Endothelial cell of umbilical vein (primary cell): Measurements from ENCODE around the gene RPS6KA6. TPM values are rescaled to one million over a fixed set of nuclear protein-coding genes. Genes with fewer than 3 reads are reported as not detected.

ENCODE experiments used
- BruUV-seq: library from RNA; stranded (reverse); fragments of 400-500 nt; replicated peaks from 2 replicates; lab custom pipeline; 2021; lab: Mats Ljungman, UMichigan
- CTCF ChIA-PET: fragments of 300-600, 350-600 bp; sonication (Branson Sonifier 250); formaldehyde crosslinking; loops from one replicate; lab custom pipeline; 2021; ENCODE audit warnings: antibody characterized with exemption, inconsistent platforms; lab: Charles Lee
- POLR2A ChIA-PET: fragments of 300-600, 350-600 bp; sonication (Branson Sonifier 250); formaldehyde crosslinking; loops from one replicate; lab custom pipeline; 2021; ENCODE audit warnings: antibody characterized with exemption, inconsistent platforms; lab: Charles Lee
- DNase-seq: peaks from one replicate; pipeline ENCODE4 v3.0.0-alpha.2; 2011; ENCODE audit warnings: low read depth, low spot score
- FAIRE-seq: peaks from 2 replicates; lab custom pipeline; 2011; peaks lifted over from hg19 to GRCh38; lab: Jason Lieb, UNC
- H2AFZ ChIP-seq: 2 replicates; pipeline ENCODE4 v1.6.0; 2012; ENCODE audit warnings: low read depth, low read length, control low read depth, inconsistent platforms
- H3K27ac ChIP-seq: 2 replicates; pipeline ENCODE4 v1.5.1; 2011; ENCODE audit warnings: low read depth, mild to moderate bottlenecking, control low read depth, low read length, moderate library complexity; ENCODE audit not compliant: insufficient read depth
- H3K27me3 ChIP-seq, 2 experiments: 2 replicates each; pipeline versions ENCODE4 v1.6.0 to v1.6.1; 2011; ENCODE audit warnings: low read length in 2 of 2, mixed read lengths in 1 of 2; ENCODE audit not compliant: control insufficient read depth in 2 of 2, insufficient read depth in 2 of 2
- H3K36me3 ChIP-seq, 2 experiments: 2 replicates in 1 of 2; 3 replicates in 1 of 2; pipeline ENCODE4 v1.5.1; 2011; ENCODE audit warnings: low read length in 2 of 2, mild to moderate bottlenecking in 1 of 2, moderate library complexity in 1 of 2; ENCODE audit not compliant: control insufficient read depth in 2 of 2, insufficient read depth in 2 of 2; ENCODE audit errors: extremely low read depth in 1 of 2
- H3K4me1 ChIP-seq: 3 replicates; pipeline ENCODE4 v1.5.1; 2011; ENCODE audit warnings: mild to moderate bottlenecking, low read length; ENCODE audit not compliant: control insufficient read depth, insufficient read depth; ENCODE audit errors: extremely low read depth
- H3K4me2 ChIP-seq: 2 replicates; pipeline ENCODE4 v1.6.1; 2011; ENCODE audit warnings: low read length, control low read depth, mixed read lengths; ENCODE audit not compliant: insufficient read depth
- H3K4me3 ChIP-seq, 3 experiments: fragments of 200-600 bp in 1 of 3; sonication (generic), shearing (Covaris generic) in 1 of 3; replicated peaks in 1 of 3; 2 replicates each; pipeline ENCODE4 v1.5.1; 2011 to 2016; ENCODE audit warnings: control low read depth in 3 of 3, low read length in 3 of 3, mild to moderate bottlenecking in 2 of 3, inconsistent platforms in 1 of 3, low read depth in 1 of 3, moderate library complexity in 1 of 3; ENCODE audit not compliant: insufficient read depth in 1 of 3
- H3K79me2 ChIP-seq: 2 replicates; pipeline ENCODE4 v1.6.0; 2012; ENCODE audit warnings: low read length, inconsistent platforms; ENCODE audit not compliant: control insufficient read depth, insufficient read depth
- H3K9ac ChIP-seq: replicated peaks from 2 replicates; pipeline ENCODE3; 2011; ENCODE audit warnings: low read length, control low read depth; ENCODE audit not compliant: insufficient read depth; ENCODE audit errors: extremely low read depth
- H3K9me1 ChIP-seq: replicated peaks from 3 replicates; pipeline ENCODE4 v1.6.0; 2011; ENCODE audit warnings: mild to moderate bottlenecking, low read length; ENCODE audit not compliant: control insufficient read depth, insufficient read depth; ENCODE audit errors: extremely low read depth
- H3K9me3 ChIP-seq: replicated peaks from 2 replicates; pipeline ENCODE4 v1.5.1; 2012; ENCODE audit warnings: low read length, inconsistent platforms; ENCODE audit not compliant: control insufficient read depth, insufficient read depth
- H4K20me1 ChIP-seq: replicated peaks from 2 replicates; pipeline ENCODE3; 2011; ENCODE audit warnings: mild to moderate bottlenecking, low read length; ENCODE audit not compliant: control insufficient read depth, insufficient read depth; ENCODE audit errors: extremely low read depth
- CTCF ChIP-seq, 2 donors: IDR thresholded peaks; 1 replicate in 1 of 2; 2 replicates in 1 of 2; pipeline ENCODE4 v1.5.1; 2011; ENCODE audit warnings: low read length in 2 of 2, mild to moderate bottlenecking in 2 of 2, moderate library complexity in 2 of 2, control low read depth in 1 of 2, inconsistent platforms in 1 of 2, low read depth in 1 of 2; ENCODE audit not compliant: insufficient read depth in 1 of 2; ENCODE audit errors: extremely low read depth in 1 of 2
- EZH2 ChIP-seq: IDR thresholded peaks from 2 replicates; pipeline ENCODE4 v1.6.1; 2012; ENCODE audit warnings: borderline replicate concordance, low read depth, mild to moderate bottlenecking, moderate library complexity, low read length, inconsistent platforms; ENCODE audit not compliant: severe bottlenecking
- FOS ChIP-seq: IDR thresholded peaks from 2 replicates; pipeline ENCODE4 v1.6.1; 2011; ENCODE audit warnings: mild to moderate bottlenecking, low read length, moderate library complexity, borderline replicate concordance; ENCODE audit not compliant: insufficient read depth
- GATA2 ChIP-seq: IDR thresholded peaks from 2 replicates; pipeline ENCODE4 v1.7.0; 2011; ENCODE audit warnings: low read depth, mild to moderate bottlenecking, moderate library complexity, mixed read lengths, low read length; ENCODE audit not compliant: insufficient read length, insufficient read depth
- JUN ChIP-seq: IDR thresholded peaks from 2 replicates; pipeline ENCODE4 v1.6.1; 2011; ENCODE audit warnings: borderline replicate concordance, low read depth; ENCODE audit not compliant: insufficient read length, insufficient read depth
- MAX ChIP-seq: IDR thresholded peaks from 2 replicates; pipeline ENCODE4 v1.6.1; 2011; ENCODE audit not compliant: insufficient read depth, insufficient read length
- MYC ChIP-seq: IDR thresholded peaks from one replicate; pipeline ENCODE4 v1.6.1; 2011; ENCODE audit warnings: mild to moderate bottlenecking, low read depth, low read length
- POLR2A ChIP-seq: IDR thresholded peaks from 2 replicates; pipeline ENCODE4 v1.6.1; 2012; ENCODE audit warnings: low read depth, mild to moderate bottlenecking, control low read depth, low read length
- POLR2AphosphoS5 ChIP-seq: IDR thresholded peaks from 2 replicates; pipeline ENCODE4 v1.6.1; 2012; ENCODE audit warnings: low read depth, mild to moderate bottlenecking, control low read depth, low read length, moderate library complexity; ENCODE audit not compliant: insufficient read depth
- dilution Hi-C: fragments of 300-500 bp; cut with MboI; formaldehyde crosslinking; loops from one replicate; pipeline ENCODE4 v1.15.0; 2019; ENCODE audit warnings: low sequenced_read_pairs; ENCODE audit not compliant: extremely low pct_ligation_motif_present
- intact Hi-C: fragments of 100-400 bp; cut with micrococcal nuclease; formaldehyde crosslinking; loops from one replicate; pipeline ENCODE4 v1.10.0; 2022
- polyA plus RNA-seq, 4 experiments: library from polyadenylated mRNA; depleted of rRNA in 3 of 4; stranded (reverse) in 3 of 4; unstranded in 1 of 4; fragments of >200 nt; gene quantifications; 2 replicates each; pipeline versions ENCODE4 v1.2.1 to v1.2.3, GENCODE V29; 2011 to 2012; ENCODE audit warnings: missing spikeins in 1 of 4
- total RNA-seq: library from RNA; stranded (reverse); gene quantifications from 2 replicates; pipeline ENCODE4 v1.2.3, GENCODE V29; 2021

RPS6KA6 gene
- total and polyA plus RNA-seq, 2 donors (not counting 3 experiments of a cell fraction or from before 2014, with no cell fraction given), result 0.23 to 0.69 TPM

GRCh38 chrX:84168574-84168973, 19.4 kb downstream of the RPS6KA6 start:
- Histone ChIP-seq H3K4me2 (no peak overlapping the region), H3K79me2 (no peaks in the 10 kb centered on the region), H3K27me3 (no peaks in the 10 kb centered on the region), H3K9me3 (no peaks in the 10 kb centered on the region), H3K36me3 (no peaks in the 10 kb centered on the region), H3K4me3 (no peak overlapping the region), H2AFZ (no peak overlapping the region), H3K9ac (no peak overlapping the region), H4K20me1 (no peaks in the 10 kb centered on the region), H3K27ac (no peak overlapping the region), H3K9me1 (no peaks in the 10 kb centered on the region), H3K4me1 (no peaks in the 10 kb centered on the region)
- ChIA-PET POLR2A (no interaction called here), CTCF (no interaction called here)
- dilution Hi-C loops, result no loop called here
- no peak for TF ChIP-seq MAX
- TF ChIP-seq GATA2, result no peak
- TF ChIP-seq POLR2A, result no peak
- TF ChIP-seq FOS, result no peak
- TF ChIP-seq CTCF (IDR thresholded peaks at IDR 0.05; ENCODE audit: extremely low read depth in 1 of 2, insufficient read depth in 1 of 2, low read depth in 1 of 2, low read length in 2 of 2), result no peak
- no peak for TF ChIP-seq JUN
- TF ChIP-seq MYC, result no peak
- TF ChIP-seq EZH2, result no peak
- TF ChIP-seq POLR2AphosphoS5, result no peak
- peak; percentile 7 for DNase-seq
- intact Hi-C loops, result no loop called here
- peak; percentile 18 for FAIRE-seq
- no TSS peak for BruUV-seq
